IPS-15b (cell line): ENCODE results near the gene SLC39A11.

Experiments used
- H3K27me3 ChIP-seq: one replicate; pipeline ENCODE4 v1.6.1; 2013; ENCODE audit warnings: low read length; ENCODE audit not compliant: control insufficient read depth, insufficient read depth
- H3K36me3 ChIP-seq: one replicate; pipeline ENCODE4 v1.6.1; 2013; ENCODE audit warnings: low read length; ENCODE audit not compliant: control insufficient read depth, insufficient read depth
- H3K4me1 ChIP-seq: one replicate; pipeline ENCODE4 v1.6.1; 2013; ENCODE audit warnings: mild to moderate bottlenecking, low read length; ENCODE audit not compliant: control insufficient read depth, insufficient read depth
- H3K4me3 ChIP-seq: one replicate; pipeline ENCODE4 v1.5.1; 2013; ENCODE audit warnings: low read depth, low read length
- H3K9ac ChIP-seq: one replicate; pipeline ENCODE4 v1.6.1; 2013; ENCODE audit warnings: low read depth, mild to moderate bottlenecking, low read length
- H3K9me3 ChIP-seq: one replicate; pipeline ENCODE4 v1.6.1; 2013; ENCODE audit warnings: mild to moderate bottlenecking, low read length; ENCODE audit not compliant: control insufficient read depth, insufficient read depth

The SLC39A11 gene

DNA sequence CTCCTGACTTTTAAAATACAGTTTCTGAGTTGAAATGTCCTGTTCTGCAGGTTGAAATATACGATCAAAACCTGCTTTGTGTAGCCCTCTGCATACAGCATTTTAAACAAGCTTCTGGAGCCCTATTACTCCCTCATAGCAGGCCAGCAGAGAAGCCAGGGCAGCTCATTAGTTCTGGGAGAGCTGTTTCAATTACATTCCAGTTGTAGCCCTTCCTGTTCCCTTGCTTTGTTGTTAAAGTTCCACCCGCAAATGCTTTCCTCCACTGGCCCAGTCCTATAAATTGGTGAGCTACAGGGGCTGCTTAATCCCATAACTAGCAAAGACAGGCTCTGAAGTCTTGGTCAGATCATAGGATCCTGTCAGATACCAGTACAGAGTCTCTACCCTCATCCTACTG, 162.5 kb downstream of the SLC39A11 start:
- Histone ChIP-seq H3K4me1 (no peaks in the 10 kb centered on the region), H3K27me3 (no peaks in the 10 kb centered on the region), H3K4me3 (no peak overlapping the region), H3K9me3 (no peaks in the 10 kb centered on the region), H3K36me3 (no peaks in the 10 kb centered on the region), H3K9ac (no peak overlapping the region)

DNA sequence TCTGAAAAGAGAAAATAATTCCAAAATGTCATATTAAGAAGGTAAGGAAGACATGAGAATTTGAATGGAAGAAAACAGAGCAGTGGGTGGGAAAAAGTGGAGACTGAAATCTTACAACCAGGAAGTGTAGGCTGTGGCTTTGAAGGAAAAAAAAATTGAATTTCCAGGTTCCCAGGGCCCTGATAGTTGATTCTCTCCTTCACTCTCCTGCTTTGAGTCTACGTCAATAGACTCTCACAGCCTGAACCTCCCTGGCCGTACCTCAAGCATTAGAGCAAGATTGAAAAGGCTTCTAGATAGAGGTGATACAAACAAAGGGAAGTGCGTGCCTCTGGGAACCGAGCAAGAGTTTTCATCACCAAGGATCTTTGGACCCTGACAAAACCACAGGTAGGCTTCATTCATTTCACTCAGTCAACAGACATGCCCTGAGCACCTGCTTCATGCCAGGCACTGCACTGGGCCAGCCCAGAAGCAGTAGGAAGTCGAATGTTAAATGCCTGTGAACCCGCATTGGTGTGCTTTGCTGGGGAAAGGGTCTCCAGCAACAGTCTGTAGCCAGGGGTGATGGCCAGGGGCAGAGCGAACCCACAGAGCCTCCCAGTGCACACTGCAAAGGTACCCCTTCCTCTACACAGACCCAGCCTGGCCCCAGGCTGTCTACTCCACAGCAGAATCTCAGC, 163.9 kb downstream of the SLC39A11 start:
- Histone ChIP-seq H3K36me3 (no peaks in the 10 kb centered on the region), H3K27me3 (no peaks in the 10 kb centered on the region), H3K4me3 (no peak overlapping the region), H3K9me3 (no peaks in the 10 kb centered on the region), H3K9ac (no peak overlapping the region), H3K4me1 (no peaks in the 10 kb centered on the region)

DNA sequence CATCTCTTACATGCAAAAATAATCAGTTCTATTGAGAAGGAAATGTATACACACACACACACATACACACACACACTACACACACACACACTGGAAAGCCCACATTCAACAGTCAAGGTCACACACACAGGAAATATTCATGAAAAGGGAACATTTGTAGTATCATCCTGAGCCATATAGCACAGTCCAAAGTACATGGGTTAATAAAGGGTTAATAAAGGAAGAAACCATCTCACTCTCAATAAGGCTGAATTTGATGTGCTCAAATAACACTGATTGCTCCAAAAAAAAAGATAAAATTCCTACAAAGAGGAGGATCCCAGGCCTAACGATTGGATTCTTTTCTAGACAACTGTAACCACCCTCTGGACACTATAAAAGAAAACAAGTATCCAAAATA, 164.7 kb downstream of the SLC39A11 start:
- Histone ChIP-seq H3K4me3 (no peak overlapping the region), H3K4me1 (no peaks in the 10 kb centered on the region), H3K9ac (no peak overlapping the region), H3K9me3 (no peaks in the 10 kb centered on the region), H3K27me3 (no peaks in the 10 kb centered on the region), H3K36me3 (no peaks in the 10 kb centered on the region)

DNA sequence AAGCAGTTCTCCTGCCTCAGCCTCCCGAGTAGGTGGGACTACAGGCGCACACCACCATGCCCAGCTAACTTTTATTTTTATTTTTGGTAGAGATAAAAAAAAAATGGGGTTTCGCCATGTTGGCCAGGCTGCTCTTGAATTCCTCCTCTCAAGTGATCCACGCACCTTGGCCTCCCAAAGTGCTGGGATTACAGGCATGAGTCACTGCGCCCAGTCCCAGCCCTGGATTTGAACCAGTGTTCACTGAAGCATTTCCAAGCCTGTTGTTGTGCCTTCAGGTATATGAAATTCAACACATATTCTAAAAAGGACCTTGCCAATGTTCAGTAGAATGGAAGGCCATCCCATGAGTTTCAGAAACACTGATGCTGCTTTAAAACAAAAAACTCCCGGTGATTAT, 165.3 kb downstream of the SLC39A11 start:
- Histone ChIP-seq H3K4me3 (no peak overlapping the region), H3K9ac (no peak overlapping the region), H3K9me3 (no peaks in the 10 kb centered on the region), H3K4me1 (no peaks in the 10 kb centered on the region), H3K36me3 (no peaks in the 10 kb centered on the region), H3K27me3 (no peaks in the 10 kb centered on the region)

DNA sequence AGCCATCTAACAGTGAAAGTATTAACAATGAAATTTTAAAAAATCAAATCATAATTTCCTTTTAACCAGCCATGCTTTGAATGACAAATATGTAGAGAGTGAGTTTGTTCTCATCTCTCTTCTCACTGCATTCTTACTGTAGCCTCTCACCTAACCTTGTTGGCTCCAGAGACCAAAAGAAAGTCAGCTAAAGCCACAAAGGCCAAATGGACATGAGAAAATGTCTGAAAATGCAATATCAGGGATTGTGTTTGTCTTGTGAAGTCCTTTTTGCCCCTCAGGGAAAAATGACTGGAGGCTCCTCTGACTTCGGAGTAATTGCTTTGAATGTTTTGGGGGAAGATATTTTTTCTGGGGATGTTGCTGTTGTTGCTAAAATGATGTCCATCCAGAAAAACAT, 166.3 kb downstream of the SLC39A11 start:
- Histone ChIP-seq H3K36me3 (no peaks in the 10 kb centered on the region), H3K4me3 (no peak overlapping the region), H3K9me3 (no peaks in the 10 kb centered on the region), H3K27me3 (no peaks in the 10 kb centered on the region), H3K9ac (no peak overlapping the region), H3K4me1 (no peaks in the 10 kb centered on the region)

DNA sequence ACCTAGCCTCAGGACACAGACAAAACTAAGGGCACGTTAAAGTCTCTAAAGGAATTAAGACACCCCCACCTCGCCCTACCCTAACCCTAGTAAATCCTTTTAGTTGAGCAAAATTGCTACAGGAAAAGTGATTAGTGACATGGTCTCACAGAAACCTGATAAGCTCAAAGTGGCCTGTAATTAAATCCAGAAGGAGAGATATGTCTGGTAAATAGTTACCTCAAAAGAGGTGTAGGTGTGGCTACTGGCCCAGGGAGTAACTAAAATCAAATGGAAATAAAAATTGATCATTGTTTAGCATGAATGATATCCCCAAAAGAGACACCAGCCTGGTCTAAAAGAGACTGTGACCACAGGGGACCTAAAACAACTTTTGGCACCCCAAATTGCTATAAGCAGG, 168.3 kb downstream of the SLC39A11 start:
- H3K27me3 ChIP-seq, result no peaks in the 10 kb centered on the region
- no peaks in the 10 kb centered on the region for H3K4me1 ChIP-seq
- H3K4me3 ChIP-seq, result no peak overlapping the region
- H3K36me3 ChIP-seq, result no peaks in the 10 kb centered on the region
- H3K9me3 ChIP-seq, result no peaks in the 10 kb centered on the region
- no peak overlapping the region for H3K9ac ChIP-seq

DNA sequence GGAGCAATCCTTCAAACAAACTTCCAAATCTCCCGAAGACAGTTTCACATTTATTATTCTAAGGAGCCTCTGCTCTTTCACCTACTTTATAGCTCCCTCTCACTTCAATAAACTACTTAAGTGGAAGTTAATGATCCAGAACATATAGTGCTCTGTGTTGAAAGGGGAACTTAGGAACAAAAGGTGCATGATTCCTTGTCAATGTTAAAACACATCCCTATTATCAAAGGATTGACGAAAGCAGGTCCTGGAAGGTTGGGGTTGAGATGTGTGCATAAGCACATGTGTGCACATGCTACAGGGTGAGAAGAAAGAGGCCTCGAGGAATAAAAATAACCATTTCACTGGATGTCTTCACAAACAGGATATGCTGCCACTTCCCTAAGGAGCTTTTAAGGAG, 170.3 kb downstream of the SLC39A11 start:
- H3K9ac ChIP-seq, result no peak overlapping the region
- H3K36me3 ChIP-seq, result no peaks in the 10 kb centered on the region
- no peak overlapping the region for H3K4me3 ChIP-seq
- H3K9me3 ChIP-seq, result no peaks in the 10 kb centered on the region
- H3K4me1 ChIP-seq, result no peaks in the 10 kb centered on the region
- H3K27me3 ChIP-seq, result no peaks in the 10 kb centered on the region

DNA sequence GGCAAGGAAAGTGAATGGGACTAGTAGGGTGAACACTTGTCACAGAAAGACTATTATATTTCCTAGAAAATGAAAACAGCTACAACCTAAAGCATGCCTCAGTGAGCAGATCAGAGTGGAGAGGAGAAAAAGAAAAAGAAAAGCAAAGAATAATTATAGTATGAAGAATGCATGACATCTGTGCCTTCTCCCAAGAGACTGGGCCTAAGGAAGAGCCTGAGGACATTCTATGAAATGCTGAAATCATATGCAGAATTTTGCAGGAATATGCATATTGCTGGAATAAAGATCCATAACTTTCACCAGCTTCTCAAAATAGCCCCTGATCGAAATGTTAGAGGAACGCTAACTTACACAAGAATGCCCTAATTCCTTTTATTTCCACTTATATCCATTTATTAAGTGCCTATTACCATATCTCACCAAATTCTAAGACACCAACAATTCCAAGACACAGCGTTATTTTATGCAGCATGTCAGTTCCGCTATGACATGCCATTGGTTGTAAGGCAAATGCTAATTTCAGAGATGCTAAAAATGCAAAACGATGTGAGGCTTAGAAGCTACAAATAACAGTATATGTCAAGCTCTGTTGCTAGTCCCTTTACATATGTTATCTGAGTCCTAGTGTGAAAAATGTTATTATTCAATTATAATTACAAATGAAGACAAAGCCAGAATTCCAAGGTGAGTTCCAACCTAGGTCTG, 171.0 kb downstream of the SLC39A11 start:
- no peak overlapping the region for H3K4me3 ChIP-seq
- no peaks in the 10 kb centered on the region for H3K36me3 ChIP-seq
- no peaks in the 10 kb centered on the region for H3K27me3 ChIP-seq
- H3K4me1 ChIP-seq, result no peaks in the 10 kb centered on the region
- H3K9me3 ChIP-seq, result no peaks in the 10 kb centered on the region
- no peak overlapping the region for H3K9ac ChIP-seq

DNA sequence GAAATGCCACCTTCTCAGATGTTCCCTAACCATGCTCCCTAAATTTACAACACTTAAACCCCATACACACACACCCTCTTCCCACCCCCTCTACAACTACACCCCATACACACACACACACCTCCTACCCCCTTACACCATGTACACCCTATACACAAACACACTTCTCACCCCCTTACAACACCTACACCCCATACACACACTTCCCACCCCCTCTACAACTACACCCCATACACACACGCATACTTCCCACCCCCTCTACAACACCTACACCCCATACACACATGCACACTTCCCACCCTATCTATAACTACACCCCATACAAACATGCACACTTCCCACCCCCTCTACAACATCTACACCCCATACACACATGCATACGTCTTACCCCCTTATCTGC, 172.0 kb downstream of the SLC39A11 start:
- Histone ChIP-seq H3K9ac (no peak overlapping the region), H3K9me3 (no peaks in the 10 kb centered on the region), H3K36me3 (no peaks in the 10 kb centered on the region), H3K27me3 (no peaks in the 10 kb centered on the region), H3K4me3 (no peak overlapping the region), H3K4me1 (no peaks in the 10 kb centered on the region)

DNA sequence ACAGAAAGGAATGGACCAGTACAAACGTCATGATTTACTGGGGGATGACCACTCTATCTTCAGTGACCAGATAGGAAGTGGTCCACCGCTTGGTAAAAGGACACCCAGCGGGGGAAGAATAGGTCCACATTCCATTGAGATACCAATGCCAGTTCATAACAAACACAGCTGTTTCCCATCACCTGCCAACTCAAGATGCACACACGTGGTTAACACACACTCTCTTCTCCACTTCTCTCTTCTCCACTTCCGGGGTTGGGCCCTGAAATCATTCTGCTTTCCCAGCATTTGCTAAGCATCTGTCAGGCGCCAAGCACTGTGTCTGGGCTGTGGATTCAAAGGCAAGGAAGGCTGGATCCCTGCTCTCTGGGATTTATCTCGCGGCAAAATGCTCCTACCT, 175.5 kb downstream of the SLC39A11 start:
- H3K27me3 ChIP-seq, result no peaks in the 10 kb centered on the region
- H3K36me3 ChIP-seq, result no peaks in the 10 kb centered on the region
- no peaks in the 10 kb centered on the region for H3K4me1 ChIP-seq
- H3K9ac ChIP-seq, result no peak overlapping the region
- H3K9me3 ChIP-seq, result no peaks in the 10 kb centered on the region
- no peak overlapping the region for H3K4me3 ChIP-seq

DNA sequence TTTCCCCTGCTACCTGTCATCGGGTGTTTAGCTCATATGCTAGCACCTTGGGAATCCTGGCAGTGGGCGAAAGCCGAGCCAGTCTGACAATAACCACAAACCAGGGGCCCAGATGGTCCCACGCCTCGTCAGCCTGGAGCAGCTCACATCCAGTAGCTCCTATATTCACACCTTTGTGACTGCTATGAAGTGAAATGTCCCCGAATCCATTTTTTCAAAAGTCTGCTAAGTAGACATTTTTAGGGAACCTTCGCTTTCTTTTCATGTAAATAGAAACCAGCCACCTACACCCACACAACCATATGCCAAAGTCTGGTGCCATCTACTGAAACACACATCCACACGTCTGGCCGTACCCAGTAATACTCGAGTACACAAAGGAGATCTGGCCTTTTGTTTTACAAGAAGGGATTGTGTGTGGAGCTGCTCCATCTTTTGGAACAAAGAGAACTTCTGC, 176.8 kb downstream of the SLC39A11 start:
- H3K27me3 ChIP-seq, result no peaks in the 10 kb centered on the region
- H3K9me3 ChIP-seq, result no peaks in the 10 kb centered on the region
- no peak overlapping the region for H3K4me3 ChIP-seq
- H3K4me1 ChIP-seq, result no peaks in the 10 kb centered on the region
- no peak overlapping the region for H3K9ac ChIP-seq
- no peaks in the 10 kb centered on the region for H3K36me3 ChIP-seq

DNA sequence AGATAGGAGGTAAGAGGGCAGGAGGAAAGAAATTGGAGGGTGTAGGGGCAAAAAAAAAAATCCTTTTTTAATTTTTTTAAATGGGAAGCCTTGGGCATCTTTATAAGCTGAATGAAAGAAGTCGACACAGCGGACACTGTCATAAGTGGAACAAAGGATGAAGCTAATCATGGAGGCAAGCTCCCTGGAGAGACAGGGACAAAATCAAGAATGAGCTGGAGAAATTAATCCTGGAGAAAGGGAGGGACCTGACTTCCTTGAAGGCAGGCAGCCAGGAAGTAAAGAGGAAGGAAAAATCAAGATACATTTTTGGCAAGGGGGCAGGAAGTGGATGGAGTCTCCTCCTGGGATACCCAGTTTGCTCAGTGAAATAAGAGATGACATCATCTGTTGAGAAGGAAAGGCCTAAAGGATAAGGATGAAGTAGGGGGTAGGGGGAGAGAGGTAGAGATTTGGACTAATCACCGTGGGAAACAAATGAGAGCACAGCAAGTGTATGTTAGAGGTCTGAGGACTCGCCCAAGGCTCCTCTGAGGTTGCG, 179.3 kb downstream of the SLC39A11 start:
- no peaks in the 10 kb centered on the region for H3K9me3 ChIP-seq
- H3K4me1 ChIP-seq, result no peaks in the 10 kb centered on the region
- H3K9ac ChIP-seq, result no peak overlapping the region
- no peaks in the 10 kb centered on the region for H3K27me3 ChIP-seq
- no peaks in the 10 kb centered on the region for H3K36me3 ChIP-seq
- no peak overlapping the region for H3K4me3 ChIP-seq
